Measurements from ENCODE around the gene EFNA3.

DNA sequence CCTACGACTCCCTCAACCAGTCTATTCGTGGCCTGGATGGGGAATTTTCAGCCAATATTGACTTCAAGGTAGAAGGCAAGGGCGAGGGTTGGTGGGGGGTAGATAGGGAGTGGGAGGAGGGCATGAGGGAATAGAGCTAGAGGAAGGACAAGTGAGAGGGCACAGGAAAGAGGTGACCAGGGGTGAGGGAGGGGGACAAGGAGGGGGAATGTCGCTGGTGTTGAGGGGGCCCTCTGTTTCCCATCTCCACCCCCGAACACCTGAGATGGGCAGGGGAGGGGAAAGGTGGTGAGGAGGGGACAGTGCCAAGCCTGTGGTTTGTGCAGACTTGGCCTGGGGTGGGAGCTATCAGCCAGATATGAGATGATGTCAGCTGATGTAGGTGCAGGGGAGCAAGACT, 35.8 kb upstream of the EFNA3 start:
- TF ChIP-seq, protein P1, sequence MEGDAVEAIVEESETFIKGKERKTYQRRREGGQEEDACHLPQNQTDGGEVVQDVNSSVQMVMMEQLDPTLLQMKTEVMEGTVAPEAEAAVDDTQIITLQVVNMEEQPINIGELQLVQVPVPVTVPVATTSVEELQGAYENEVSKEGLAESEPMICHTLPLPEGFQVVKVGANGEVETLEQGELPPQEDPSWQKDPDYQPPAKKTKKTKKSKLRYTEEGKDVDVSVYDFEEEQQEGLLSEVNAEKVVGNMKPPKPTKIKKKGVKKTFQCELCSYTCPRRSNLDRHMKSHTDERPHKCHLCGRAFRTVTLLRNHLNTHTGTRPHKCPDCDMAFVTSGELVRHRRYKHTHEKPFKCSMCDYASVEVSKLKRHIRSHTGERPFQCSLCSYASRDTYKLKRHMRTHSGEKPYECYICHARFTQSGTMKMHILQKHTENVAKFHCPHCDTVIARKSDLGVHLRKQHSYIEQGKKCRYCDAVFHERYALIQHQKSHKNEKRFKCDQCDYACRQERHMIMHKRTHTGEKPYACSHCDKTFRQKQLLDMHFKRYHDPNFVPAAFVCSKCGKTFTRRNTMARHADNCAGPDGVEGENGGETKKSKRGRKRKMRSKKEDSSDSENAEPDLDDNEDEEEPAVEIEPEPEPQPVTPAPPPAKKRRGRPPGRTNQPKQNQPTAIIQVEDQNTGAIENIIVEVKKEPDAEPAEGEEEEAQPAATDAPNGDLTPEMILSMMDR (conservative IDR thresholded peaks at IDR 0.05 in 1 of 2, IDR thresholded peaks at IDR 0.05 in 1 of 2; ENCODE audit: low read depth in 1 of 2, low read length in 2 of 2) = no peak
- no peak for TF ChIP-seq EZH2 (IDR thresholded peaks at IDR 0.05; ENCODE audit: low read length, missing control alignments)
